ENCODE results near the gene KLF1. TPM values are rescaled to one million over a fixed set of nuclear protein-coding genes. Genes with fewer than 3 reads are reported as not detected.

Gene KLF1
- total RNA-seq, 1 donor from 2014 or later: not detected

DNA sequence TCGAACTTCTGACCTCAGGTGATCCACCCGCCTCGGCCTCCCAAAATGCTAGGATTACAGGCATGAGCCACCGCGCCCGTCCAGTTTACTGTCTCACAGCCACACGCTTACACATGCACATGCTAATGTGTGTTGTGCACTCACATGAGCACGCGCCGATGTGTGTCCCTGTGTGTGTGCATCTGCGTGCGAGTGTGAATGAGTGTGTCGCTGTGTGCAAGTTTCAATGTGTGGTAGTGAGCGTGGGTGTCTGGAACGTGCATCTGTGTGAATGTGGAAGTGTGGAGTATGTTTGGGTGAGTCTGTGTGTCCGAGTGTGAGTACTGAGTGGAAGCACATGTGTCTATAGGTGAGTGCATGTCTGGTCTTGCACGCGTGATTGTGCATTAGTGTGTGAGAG, 44.5 kb downstream of the KLF1 start:
- no peak for DNase-seq
- intact Hi-C loops (cut with micrococcal nuclease): loop anchor here (10.0 kb wide), 1 partner anchor 78 kb away; no protein-coding TSS in a partner anchor
- no peak for ATAC-seq

DNA sequence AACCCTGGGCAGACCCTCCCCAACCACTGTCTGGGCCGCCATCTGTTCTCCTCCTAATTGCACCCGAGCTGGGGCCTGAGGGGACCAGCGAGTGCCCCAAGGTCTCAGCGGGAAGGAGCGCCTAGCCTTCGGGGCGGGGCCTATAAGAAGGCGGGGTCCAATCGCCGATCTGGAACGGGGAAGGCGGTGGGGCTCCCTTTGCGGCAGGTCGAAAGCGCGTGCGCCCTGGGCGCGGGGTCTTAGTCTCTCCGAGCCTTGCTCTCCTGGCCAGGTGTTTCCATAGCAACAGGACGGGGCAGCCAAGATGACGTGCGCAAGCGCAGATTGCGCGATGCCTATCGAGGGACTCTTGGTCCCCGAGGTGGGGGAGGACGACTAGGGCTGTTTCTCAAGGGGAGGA, 45.9 kb downstream of the KLF1 start:
- intact Hi-C loops (cut with micrococcal nuclease): loop anchor here (10.0 kb wide), 1 partner anchor 76 kb away; no protein-coding TSS in a partner anchor
- ATAC-seq: no peak
- no peak for DNase-seq

DNA sequence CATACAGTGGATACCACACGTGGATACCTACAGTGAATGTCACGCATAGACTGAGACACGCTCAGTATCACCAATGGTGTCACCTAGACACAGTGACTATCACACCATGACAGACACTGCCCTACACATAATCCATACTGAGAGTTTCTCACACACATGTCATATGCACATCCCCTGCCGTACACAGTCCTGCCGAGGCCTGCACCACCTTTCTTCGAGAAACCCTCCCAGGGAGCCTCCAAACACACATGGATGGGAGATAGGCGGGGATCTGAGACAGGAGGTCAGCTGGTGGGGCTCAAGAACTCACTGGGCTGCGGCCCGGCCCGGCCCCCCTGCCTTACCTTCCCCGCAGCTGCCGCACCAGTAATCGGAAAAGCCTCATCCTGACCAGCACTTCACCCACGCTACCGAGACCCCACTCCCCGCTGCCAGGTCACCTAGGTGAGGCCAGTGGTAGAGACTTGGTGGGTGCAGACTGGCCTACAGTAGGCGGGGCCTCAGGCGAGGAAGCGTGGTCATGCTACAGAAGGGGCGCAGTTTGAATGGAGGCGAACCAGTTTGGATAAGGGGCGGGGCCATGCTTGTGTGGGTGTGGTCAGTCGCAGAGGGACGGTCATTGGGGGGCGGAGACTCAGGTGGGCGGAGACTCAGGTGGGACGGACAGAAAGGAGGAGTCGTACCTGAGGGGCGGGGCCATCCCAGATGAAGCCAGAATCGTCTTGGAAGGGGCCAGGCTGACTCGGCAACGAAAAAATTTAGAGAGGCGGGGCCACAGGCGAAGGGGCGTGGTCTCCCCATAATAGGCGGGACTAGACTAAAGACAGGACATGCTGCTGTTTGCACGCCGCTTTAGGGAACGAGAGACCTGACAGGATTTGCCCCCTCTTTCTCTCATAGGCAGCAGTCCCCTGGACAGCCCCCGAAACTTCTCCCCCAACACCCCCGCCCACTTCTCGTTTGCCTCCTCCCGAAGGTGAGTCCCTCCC, 46.6 kb downstream of the KLF1 start:
- ATAC-seq (peak; percentile 60), DNase-seq (peak; percentile 50)
- intact Hi-C loops (cut with micrococcal nuclease): loop anchor here (10.0 kb wide), 1 partner anchor 76 kb away; no protein-coding TSS in a partner anchor

DNA sequence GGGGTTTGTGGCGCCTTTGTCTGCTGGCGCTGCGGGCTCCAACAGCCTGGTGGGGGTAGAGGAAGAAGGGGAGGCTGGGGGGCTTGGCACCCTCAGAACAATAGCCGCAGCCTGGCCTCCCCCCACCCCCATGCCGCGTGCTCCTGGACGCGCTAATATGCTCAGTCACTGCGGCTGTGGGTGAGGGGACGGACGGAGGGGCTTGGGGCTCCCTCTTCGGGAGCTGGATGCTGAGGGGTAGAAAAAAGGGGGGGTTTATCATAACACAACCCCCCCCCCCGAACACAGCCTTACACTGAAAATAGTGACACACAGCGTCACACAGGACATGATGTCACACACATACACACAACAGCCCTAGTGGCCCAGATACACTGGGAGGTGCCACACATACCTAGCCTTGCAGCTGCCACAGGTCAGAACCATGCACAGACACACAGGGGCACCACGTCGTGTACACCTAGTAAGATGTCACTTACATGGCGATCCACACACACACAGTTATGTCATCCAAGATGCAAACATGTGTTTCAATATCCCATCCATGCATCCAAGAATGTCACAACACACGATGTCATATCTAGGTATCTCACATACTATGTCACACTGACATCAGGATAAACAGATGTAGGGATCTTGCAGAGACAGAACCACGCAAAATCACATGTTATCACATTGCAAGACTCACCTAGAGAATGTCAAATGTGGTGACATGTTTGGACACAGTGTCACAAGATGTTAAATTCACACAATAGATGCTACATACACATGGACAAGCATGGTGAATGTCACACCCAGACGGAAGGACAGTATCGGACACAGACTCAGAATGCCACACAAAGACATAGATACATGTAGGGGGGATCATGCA, 47.9 kb downstream of the KLF1 start:
- intact Hi-C loops (cut with micrococcal nuclease): no loop called here
- DNase-seq: no peak
- ATAC-seq: no peak

DNA sequence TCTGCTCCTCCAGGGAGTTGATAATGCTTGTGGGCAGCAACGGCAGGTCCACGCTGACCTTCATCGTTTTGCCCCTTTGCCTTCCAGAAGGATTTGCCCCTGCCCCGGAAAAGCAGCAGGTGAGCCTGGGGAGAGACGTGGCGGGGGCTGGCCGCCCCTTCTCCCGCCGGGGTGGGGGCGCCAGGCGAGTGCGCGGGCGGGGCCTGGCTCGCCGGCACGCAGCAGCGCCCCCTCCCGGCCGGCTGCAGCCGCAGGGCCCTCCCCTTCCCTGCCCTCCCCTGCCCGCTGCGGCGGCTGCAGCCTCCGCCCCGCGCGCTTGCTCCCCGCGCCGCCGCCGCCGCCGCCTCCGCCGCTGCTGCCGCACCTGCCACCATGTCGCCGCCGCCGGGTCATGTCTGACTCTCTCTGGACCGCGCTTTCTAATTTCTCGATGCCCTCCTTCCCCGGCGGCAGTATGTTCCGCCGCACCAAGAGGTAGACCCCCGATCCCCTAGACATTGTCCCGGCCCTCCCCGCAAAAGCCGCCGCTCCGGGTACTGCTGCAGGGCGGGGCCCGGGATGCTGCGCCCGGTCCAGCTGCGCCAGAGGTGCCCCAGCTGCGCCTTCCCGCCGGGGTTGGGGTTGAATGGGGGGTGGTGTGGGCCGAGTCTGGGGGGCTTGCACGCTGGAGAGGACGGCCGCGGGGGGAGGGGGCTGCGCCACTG, 48.7 kb downstream of the KLF1 start, which contains the start of gene MAST1:
Gene MAST1, plus strand, starts transcription at position 334 of the 704 bp plus-strand sequence. Its CDS starts 58 bp downstream, at position 392.
- DNase-seq (peak; percentile 60), ATAC-seq (peak; percentile 74)
- intact Hi-C loops (cut with micrococcal nuclease): no loop called here

DNA sequence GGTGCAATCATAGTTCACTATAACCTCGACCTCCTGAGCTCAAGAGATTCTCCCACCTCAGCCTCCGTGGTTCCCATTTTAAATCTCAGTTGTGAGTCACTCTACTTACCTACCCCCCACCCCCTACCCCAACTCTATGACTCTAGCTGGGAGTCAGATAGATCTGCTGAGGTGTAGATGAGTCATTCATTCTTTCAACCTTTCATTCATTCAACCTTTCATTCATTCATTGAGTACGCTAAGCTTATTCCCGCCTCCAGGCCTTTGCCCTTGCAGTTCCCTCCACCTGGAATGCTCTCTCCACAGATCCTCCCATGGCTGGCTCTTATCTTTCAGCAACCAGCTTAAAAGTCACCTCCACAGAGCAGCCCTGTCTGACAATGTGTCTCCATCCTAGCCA, 49.8 kb downstream of the KLF1 start:
- DNase-seq: no peak
- intact Hi-C loops (cut with micrococcal nuclease): no loop called here

DNA sequence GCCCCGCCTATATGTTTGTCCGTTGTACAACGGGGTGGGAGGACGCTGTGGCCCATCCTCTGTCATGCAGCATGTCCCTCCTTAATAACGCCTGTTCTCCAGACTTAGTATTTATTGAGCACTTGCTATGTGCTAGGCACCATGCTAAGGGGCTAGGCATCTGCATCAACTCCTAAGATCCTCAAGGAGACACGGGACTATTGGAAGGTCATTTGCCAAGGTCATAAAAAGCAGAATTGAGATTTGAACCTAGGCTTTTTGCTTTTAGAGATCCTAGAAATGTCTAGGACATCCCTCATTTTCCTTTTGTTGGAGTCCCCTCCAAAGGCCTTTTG, 50.5 kb downstream of the KLF1 start:
- ATAC-seq: no peak
- intact Hi-C loops (cut with micrococcal nuclease): no loop called here
- no peak for DNase-seq

More for the DNA sequence above, 49.8 kb downstream of the KLF1 start:
- ATAC-seq: no peak

DNA sequence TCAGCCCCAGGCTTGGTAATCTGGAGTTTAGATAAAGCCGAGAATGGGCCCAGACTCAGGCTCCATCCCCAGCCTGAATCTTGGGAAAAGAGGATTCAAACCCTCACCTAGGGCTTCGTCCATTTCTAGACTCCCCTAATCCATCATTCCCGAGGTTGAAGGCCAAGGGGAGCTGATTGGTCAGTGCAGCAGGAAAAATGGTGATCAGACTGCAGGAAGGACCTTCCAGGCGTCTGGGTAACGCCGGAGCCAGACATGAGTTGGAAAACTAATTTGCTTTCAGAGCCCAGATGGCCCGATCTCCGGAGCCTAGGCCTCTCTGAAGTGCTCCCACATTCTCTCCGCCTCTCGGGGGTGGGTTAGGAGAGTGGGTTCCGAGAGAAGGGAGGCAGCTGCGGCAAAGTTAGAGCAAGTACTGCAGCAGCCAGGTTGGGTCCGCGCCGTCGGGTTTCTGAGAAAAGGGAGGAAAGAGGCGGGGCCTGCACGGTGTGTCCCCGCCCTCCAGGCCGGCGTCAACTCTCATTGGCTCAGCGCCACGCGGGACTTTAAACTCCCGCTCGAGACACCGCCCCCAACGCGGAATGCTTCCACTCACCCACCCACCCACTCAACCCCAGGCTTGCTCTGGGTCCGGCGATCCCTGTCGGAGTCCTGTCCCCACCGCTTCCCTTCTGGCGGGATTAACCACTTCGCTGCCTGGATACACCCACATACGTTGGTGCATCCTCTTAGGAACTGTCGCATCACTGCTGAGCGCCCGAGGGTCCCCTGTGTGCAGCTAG, 51.8 kb downstream of the KLF1 start:
- DNase-seq: no peak
- intact Hi-C loops (cut with micrococcal nuclease): no loop called here
- ATAC-seq: no peak

DNA sequence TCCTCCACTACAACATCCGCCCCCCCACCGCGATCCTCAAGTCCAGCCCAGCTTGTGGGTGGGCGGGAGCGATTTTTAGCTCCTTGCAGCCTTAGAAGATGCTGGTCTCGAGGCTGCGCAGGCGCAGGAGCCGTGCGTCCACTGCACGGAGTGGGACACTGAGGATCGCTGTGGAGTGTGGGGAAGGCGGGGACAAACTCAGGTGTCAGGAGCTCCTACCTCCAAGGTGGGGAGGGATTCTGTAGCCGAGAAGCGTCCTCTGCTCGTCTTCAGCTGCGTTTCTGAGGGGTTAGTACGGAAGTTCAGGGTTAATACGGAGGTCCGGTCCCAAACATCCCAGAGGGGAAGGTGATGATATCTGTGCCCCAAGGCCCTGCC, 52.4 kb downstream of the KLF1 start, which contains the start of gene RTBDN:
Gene RTBDN, minus strand, starts transcription at position 14 of the 378 bp plus-strand sequence. CDS start 4,600 bp downstream, outside the sequence.
- ATAC-seq: no peak
- no peak for DNase-seq
- intact Hi-C loops (cut with micrococcal nuclease): no loop called here

Small RNAs within 50 kb of the gene (microRNA-seq; reads per million reads assigned to microRNA genes)
- not detected for gene MIR5695 (ENCODE audit: borderline number of aligned reads)
- not detected for gene MIR6794 (ENCODE audit: borderline number of aligned reads)

Other genes starting within 250 kb of the KLF1 start
- gene MAN2B1, start 220.5 kb downstream of the KLF1 start, total RNA-seq: 32.5 TPM
- gene WDR83, start 220.4 kb downstream of the KLF1 start, total RNA-seq: 8.7 TPM
- gene DHPS, start 205.3 kb downstream of the KLF1 start, total RNA-seq: 60.2 TPM
- not detected for gene GNG14, start 199.2 kb downstream of the KLF1 start, total RNA-seq
- gene FBXW9, start 190.6 kb downstream of the KLF1 start, total RNA-seq: 1.7 TPM
- gene TNPO2, start 163.3 kb downstream of the KLF1 start, total RNA-seq: 36.0 TPM
- gene TRIR, start 152.5 kb downstream of the KLF1 start, total RNA-seq: 127 TPM
- gene GET3, start 149.7 kb downstream of the KLF1 start, total RNA-seq: 64.7 TPM
- gene BEST2, start 135.4 kb downstream of the KLF1 start, total RNA-seq: not detected
- gene HOOK2, start 111.6 kb downstream of the KLF1 start, total RNA-seq: 44.9 TPM
- 24.2 TPM for gene JUNB, start 95.7 kb downstream of the KLF1 start, total RNA-seq
- gene PRDX2, start 85.4 kb downstream of the KLF1 start, total RNA-seq: 750 TPM
- 2.2 TPM for gene THSD8, start 85.1 kb downstream of the KLF1 start, total RNA-seq
- 4.5 TPM for gene RNASEH2A, start 80.6 kb downstream of the KLF1 start, total RNA-seq
- not detected for gene RTBDN, start 52.6 kb downstream of the KLF1 start, total RNA-seq
- 0.12 TPM for gene MAST1, start 48.7 kb downstream of the KLF1 start, total RNA-seq
- 19.2 TPM for gene DNASE2, start 5.8 kb downstream of the KLF1 start, total RNA-seq
- 30.5 TPM for gene GCDH, start 4.0 kb upstream of the KLF1 start, total RNA-seq
- not detected for gene SYCE2, start 32.1 kb upstream of the KLF1 start, total RNA-seq
- 38.5 TPM for gene FARSA, start 46.5 kb upstream of the KLF1 start, total RNA-seq
- gene CALR, start 51.4 kb upstream of the KLF1 start, total RNA-seq: 422 TPM
- 188 TPM for gene RAD23A, start 58.7 kb upstream of the KLF1 start, total RNA-seq
- gene GADD45GIP1, start 70.0 kb upstream of the KLF1 start, total RNA-seq: 28.7 TPM
- gene DAND5, start 82.4 kb upstream of the KLF1 start, total RNA-seq: 11.2 TPM
- gene NFIX, start 108.3 kb upstream of the KLF1 start, total RNA-seq: 171 TPM
- gene LYL1, start 215.7 kb upstream of the KLF1 start, total RNA-seq: 8.8 TPM
- gene TRMT1, start 229.5 kb upstream of the KLF1 start, total RNA-seq: 22.4 TPM
- gene NACC1, start 231.1 kb upstream of the KLF1 start, total RNA-seq: 50.0 TPM

Measured in left ventricle myocardium superior (tissue), 1 donor.